GM12864 (cell line): ENCODE results near the gene IQSEC1.

Experiments
- DNase-seq: peaks from one replicate; pipeline ENCODE4 v3.0.0-alpha.2; 2011; ENCODE audit warnings: low read depth
- H3K4me3 ChIP-seq: 2 replicates; pipeline ENCODE4 v1.5.1; 2011; ENCODE audit warnings: mild to moderate bottlenecking, low read depth, low read length, control low read depth
- TF ChIP-seq, protein P1 (sequence below): IDR thresholded peaks from 2 replicates; pipeline ENCODE4 v1.5.1; 2011; ENCODE audit warnings: low read depth, mild to moderate bottlenecking, moderate library complexity, low read length, control low read depth, inconsistent platforms; ENCODE audit errors: missing control alignments

The IQSEC1 gene

DNA sequence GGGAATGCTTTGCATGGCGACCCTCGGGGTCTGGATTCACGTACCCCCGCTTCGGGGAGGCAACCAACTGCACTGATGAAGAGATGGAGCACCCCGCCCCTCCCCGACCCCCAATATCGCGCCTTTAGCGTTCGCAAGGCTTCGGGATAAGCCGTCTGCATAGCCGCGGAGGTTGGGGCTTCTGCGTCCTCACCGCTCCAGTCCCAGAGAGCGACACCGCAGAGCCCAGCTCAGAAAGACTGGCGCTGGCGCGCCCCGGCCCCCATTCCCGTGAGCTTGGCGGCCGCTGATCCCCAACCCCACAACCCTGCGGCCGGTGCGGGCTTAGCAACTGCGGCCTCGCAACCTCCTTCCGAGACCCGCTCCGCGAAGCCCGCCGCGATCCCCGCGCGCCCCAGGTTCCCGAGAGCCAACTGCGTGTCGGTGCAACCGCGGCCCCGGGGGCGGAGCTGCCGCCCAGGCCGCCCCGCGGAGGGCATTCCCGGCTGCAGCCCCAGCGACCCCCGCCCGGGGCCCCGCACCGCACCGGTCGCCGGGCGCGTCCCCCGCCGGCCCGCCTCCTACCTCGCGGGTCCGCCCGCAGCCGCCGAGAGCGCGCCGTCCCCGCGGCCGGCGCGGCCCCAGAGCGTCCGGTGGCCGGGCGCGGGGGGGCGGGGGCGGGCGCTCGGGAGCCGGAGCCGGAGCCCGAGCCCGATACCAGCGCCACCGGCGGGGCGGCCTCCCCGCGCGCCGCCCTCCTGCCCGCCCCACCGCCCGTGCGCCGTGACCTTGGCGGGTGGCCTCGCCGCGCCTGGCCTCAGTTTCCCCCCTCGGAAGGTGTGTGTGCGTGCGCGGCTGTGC, 79.5 kb downstream of the IQSEC1 start:
- no peak for DNase-seq
- H3K4me3 ChIP-seq: peak overlapping the region; percentile 55
- TF ChIP-seq, protein P1, sequence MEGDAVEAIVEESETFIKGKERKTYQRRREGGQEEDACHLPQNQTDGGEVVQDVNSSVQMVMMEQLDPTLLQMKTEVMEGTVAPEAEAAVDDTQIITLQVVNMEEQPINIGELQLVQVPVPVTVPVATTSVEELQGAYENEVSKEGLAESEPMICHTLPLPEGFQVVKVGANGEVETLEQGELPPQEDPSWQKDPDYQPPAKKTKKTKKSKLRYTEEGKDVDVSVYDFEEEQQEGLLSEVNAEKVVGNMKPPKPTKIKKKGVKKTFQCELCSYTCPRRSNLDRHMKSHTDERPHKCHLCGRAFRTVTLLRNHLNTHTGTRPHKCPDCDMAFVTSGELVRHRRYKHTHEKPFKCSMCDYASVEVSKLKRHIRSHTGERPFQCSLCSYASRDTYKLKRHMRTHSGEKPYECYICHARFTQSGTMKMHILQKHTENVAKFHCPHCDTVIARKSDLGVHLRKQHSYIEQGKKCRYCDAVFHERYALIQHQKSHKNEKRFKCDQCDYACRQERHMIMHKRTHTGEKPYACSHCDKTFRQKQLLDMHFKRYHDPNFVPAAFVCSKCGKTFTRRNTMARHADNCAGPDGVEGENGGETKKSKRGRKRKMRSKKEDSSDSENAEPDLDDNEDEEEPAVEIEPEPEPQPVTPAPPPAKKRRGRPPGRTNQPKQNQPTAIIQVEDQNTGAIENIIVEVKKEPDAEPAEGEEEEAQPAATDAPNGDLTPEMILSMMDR: no peak

DNA sequence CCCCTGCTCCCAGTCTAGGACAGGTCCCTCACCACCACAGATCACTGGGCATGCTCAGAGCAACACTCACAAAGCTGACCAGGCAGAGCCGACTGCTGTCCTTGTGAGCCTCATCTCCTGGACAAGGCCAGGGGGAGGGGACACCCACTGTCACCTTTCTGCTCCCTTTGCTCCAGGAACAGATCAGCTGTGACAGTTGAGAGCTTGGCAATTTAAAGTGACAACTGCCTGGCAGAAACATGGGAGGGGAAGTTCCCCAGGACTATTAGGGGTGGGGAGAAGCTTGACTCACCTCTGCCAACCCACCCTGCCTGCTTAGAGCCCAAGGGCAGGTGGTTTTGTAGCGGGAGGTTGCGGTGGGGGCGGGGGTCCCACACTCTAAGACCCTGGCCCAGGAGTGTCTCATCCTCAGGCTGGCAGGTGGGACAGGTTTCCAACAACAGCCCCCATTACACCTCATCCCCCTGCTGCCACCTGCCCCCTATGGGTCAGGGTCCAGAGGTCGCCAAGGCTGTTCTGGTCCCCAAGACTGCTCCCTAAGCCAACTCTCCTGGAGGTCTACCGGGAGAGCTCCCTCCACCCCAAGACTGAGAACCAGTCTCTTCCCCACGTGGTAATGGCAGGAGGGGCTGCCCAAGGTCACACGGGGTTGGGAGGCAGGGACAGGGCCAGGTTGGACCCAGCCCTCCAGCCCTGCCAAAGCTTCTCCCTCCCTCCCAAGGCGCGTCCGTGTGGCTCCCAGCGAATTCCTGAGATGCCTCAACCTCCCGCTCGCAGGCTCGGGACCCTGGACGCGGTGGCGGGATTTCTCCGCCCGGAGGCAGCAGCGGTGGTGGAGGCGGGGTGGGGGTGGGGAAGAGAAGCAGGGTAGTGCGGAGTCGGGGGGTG, 80.4 kb downstream of the IQSEC1 start:
- H3K4me3 ChIP-seq: peak overlapping the region; percentile 51
- TF ChIP-seq, protein P1: peak; percentile 18
- no peak for DNase-seq

DNA sequence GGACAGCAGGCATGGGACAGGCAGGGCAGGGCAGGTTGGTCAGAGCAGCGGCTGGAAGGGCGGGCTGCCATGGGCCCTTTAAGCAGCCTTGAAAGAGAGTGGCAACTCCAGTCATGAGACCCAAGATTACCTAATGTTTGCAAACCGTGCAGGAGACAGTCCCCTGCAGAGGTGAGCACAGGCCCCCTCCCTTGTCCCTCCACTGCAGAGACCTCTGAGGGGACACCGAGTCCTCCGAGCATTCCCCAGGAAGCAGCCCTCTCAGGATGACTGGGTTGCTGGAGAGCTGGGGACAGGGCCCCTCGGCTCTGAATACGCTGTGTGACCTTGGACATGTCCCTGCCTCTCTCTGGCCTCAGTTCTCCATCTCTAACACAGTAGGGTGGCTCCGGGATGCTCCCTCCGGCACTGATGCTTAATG, 81.4 kb downstream of the IQSEC1 start:
- TF ChIP-seq, protein P1: no peak
- no peak overlapping the region for H3K4me3 ChIP-seq
- no peak for DNase-seq

DNA sequence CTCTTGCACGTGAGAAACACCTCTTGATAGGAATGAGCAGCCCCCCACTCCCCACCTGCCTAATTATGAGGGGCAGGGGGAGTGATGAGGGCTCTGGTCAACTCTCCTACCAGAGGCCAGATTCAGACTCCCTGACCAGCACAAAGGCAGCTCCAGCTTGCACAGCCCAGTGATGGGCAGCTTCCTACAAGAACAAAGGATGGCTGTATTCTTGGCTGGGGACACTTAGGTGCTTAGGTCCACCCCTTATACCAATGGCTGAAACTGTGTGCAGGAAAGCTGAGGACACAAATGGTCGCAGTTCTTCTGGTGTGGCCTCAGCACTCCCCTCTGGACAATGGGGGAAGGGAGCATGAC, 81.8 kb downstream of the IQSEC1 start:
- TF ChIP-seq, protein P1: no peak
- DNase-seq: no peak
- H3K4me3 ChIP-seq: no peak overlapping the region

DNA sequence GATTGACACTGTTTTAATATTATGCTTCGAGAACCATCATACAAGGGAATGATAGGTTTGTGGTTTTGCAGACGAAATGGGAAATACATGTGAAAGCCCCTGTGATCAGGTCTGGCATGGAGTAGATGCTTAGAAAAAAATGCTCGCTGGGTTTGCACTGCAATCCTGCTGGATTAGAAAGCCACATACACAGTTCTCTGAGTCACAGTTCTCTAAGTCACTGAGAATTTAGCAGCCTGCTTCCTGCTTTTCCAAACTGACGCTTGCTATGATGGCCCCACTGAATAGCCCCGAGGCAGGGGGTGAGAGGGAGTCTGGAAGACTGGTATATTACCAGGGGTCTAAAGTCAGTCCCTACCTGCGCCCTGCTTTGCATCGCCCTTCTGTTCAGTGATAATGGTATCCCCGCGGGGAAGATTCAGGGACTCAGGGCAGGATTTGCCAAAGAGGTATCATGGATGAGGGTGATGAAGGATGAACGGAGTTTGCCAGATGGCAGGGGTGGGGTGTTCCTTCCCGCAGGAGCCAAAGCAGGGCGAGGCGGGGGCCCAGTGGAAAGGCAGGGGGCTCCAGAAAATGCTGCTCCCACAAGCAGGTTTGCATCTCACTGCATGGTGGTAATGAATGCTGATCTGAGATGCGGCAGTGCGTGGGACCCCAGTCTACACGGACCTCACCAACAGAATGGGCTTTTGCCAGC, 82.3 kb downstream of the IQSEC1 start:
- DNase-seq: no peak
- no peak overlapping the region for H3K4me3 ChIP-seq
- TF ChIP-seq, protein P1: no peak

DNA sequence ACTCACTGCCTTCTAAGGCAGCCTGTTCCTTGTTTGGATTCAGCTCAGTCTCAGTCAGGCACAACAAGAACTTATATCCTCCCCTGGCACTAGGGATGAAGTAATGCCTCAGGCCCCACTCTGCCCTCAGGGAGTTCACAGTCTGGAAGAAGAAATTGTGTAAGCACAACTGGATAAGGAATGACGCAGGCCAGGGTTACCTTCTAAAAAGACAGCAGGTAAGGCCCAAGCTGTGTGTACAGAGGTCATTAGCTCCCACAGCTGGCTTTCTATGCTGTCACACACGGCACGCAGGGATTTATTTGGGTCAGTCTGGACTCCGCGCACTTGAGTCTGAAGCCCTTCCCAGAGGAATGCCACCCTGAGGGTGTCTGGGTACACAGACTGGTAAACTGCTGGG, 82.9 kb downstream of the IQSEC1 start:
- DNase-seq: no peak
- TF ChIP-seq, protein P1: no peak
- H3K4me3 ChIP-seq: no peak overlapping the region
